Measurements from ENCODE around the gene ADAMTS2. TPM values are rescaled to one million over a fixed set of nuclear protein-coding genes. Genes with fewer than 3 reads are reported as not detected.

ADAMTS2 gene
- total RNA-seq, 1 donor from 2014 or later = 18.8 TPM

DNA sequence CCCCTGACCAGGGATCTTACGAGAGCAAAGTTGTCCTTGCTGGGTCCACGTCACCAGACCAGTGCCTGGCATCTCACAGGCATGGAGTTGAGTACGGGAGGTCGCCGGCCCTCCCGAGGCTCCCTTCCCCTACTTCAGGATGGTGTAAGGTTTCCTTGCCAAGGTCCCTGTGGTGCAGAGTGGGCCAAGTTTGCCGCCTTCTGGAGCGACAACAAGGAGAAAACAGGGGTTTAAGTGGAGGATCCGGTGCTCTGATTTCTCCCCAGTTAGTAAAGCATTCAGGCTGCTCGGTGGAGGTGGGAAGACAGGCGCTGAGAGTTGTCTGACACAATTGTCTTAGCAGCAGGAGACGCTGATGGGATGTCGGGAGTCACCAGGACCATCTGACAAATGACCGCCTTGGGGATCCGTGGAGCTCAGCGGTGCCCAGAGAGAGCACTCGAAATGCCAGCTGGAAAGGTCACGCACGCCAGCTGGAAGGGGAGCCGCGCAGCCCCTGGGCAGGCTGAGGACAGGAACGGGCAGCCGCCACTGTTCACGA is 37.3 kb downstream of the ADAMTS2 start:
- Mint-ChIP-seq H3K4me1 (ENCODE audit: low read depth, unreplicated experiment) (no peaks in the 10 kb centered on the region), H3K4me3 (ENCODE audit: unreplicated experiment) (no peak overlapping the region), H3K9me3 (ENCODE audit: unreplicated experiment) (peaks cover 33% of the 10 kb centered on the region), H3K36me3 (ENCODE audit: low read depth, unreplicated experiment) (peaks cover 9% of the 10 kb centered on the region), H3K27me3 (ENCODE audit: low read depth, unreplicated experiment) (no peaks in the 10 kb centered on the region), H3K27ac (ENCODE audit: unreplicated experiment) (no peak overlapping the region)
- no peaks in the 10 kb centered on the region for H4K20me1 ChIP-seq (ENCODE audit: insufficient read depth, low read length)
- H3K79me2 ChIP-seq (ENCODE audit: insufficient read depth, low read length) = no peaks in the 10 kb centered on the region
- no peaks in the 10 kb centered on the region for H3K4me1 ChIP-seq (ENCODE audit: insufficient read depth, low read length)
- no peak overlapping the region for H3K27ac ChIP-seq (ENCODE audit: low read depth, low read length)
- H3K9me3 ChIP-seq (ENCODE audit: insufficient read depth, low read depth, low read length) = no peaks in the 10 kb centered on the region
- H3K4me2 ChIP-seq (ENCODE audit: low read length) = no peak overlapping the region
- no peak overlapping the region for H3K4me3 ChIP-seq (ENCODE audit: insufficient read depth, low read depth, low read length)
- no peaks in the 10 kb centered on the region for H3K27me3 ChIP-seq (ENCODE audit: insufficient read depth, low read length)
- no peak overlapping the region for H2AFZ ChIP-seq (ENCODE audit: low read depth, low read length)
- FAIRE-seq = no peak
- H3K36me3 ChIP-seq (ENCODE audit: insufficient read depth, low read length) = no peaks in the 10 kb centered on the region
- TF ChIP-seq, protein P1, sequence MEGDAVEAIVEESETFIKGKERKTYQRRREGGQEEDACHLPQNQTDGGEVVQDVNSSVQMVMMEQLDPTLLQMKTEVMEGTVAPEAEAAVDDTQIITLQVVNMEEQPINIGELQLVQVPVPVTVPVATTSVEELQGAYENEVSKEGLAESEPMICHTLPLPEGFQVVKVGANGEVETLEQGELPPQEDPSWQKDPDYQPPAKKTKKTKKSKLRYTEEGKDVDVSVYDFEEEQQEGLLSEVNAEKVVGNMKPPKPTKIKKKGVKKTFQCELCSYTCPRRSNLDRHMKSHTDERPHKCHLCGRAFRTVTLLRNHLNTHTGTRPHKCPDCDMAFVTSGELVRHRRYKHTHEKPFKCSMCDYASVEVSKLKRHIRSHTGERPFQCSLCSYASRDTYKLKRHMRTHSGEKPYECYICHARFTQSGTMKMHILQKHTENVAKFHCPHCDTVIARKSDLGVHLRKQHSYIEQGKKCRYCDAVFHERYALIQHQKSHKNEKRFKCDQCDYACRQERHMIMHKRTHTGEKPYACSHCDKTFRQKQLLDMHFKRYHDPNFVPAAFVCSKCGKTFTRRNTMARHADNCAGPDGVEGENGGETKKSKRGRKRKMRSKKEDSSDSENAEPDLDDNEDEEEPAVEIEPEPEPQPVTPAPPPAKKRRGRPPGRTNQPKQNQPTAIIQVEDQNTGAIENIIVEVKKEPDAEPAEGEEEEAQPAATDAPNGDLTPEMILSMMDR (IDR thresholded peaks at IDR 0.05; ENCODE audit: insufficient read depth, low read depth, low read length) = no peak
- no peak for TF ChIP-seq EZH2 (IDR thresholded peaks at IDR 0.05; ENCODE audit: insufficient read depth, low read length)
- H3K9ac ChIP-seq (ENCODE audit: low read length) = no peak overlapping the region
- DNase-seq (ENCODE audit: low read depth) = no peak

DNA sequence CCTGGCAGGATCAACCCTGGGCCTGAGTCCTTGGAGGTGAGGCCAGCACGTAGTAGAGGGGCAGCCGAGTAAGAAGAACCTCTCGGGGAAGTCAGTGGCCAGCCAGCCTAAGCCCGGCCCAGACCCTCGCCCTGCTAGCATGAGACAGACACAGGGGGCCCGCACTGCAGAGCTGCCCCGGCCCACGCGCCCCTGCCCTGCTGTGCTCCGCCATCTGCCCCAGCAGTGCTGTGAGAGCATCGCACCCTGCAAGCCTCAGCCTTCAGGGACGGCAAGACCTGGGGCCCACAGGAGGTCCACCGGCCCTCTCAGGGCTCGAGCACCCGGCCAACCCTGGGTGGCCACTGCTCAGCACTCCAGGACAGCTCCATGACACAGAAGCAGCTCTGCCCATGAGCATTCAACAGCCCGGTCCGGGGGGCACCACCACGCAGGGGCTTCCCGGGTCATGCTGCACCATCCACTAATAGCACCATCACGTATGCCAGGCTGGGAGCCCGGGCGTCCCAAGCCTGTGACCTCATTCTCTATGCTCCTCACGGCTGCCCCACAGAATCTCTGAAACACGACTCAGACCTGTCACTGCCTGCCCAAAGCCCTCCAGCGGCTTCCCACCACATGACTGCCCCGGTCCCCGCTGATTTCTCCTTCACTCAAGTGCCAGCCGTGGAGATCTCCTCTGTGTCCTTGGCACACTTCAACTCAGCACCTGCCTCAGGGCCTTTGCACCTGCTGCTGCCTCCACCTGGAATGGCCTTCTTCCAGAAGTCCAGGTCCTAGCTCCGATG is 38.1 kb downstream of the ADAMTS2 start:
- no peak overlapping the region for H3K27ac ChIP-seq (ENCODE audit: low read depth, low read length)
- H3K4me3 ChIP-seq (ENCODE audit: insufficient read depth, low read depth, low read length) = no peak overlapping the region
- no peaks in the 10 kb centered on the region for H3K79me2 ChIP-seq (ENCODE audit: insufficient read depth, low read length)
- no peaks in the 10 kb centered on the region for H3K27me3 Mint-ChIP-seq (ENCODE audit: low read depth, unreplicated experiment)
- H3K4me2 ChIP-seq (ENCODE audit: low read length) = no peak overlapping the region
- H3K4me1 Mint-ChIP-seq (ENCODE audit: low read depth, unreplicated experiment) = no peaks in the 10 kb centered on the region
- H3K27ac Mint-ChIP-seq (ENCODE audit: unreplicated experiment) = peak overlapping the region; percentile 26
- no peaks in the 10 kb centered on the region for H3K4me1 ChIP-seq (ENCODE audit: insufficient read depth, low read length)
- H3K36me3 ChIP-seq (ENCODE audit: insufficient read depth, low read length) = no peaks in the 10 kb centered on the region
- H2AFZ ChIP-seq (ENCODE audit: low read depth, low read length) = no peak overlapping the region
- H3K9ac ChIP-seq (ENCODE audit: low read length) = no peak overlapping the region
- no peak for DNase-seq (ENCODE audit: low read depth)
- H3K9me3 Mint-ChIP-seq (ENCODE audit: unreplicated experiment) = peaks cover 28% of the 10 kb centered on the region
- peaks cover 9% of the 10 kb centered on the region for H3K36me3 Mint-ChIP-seq (ENCODE audit: low read depth, unreplicated experiment)
- H3K9me3 ChIP-seq (ENCODE audit: insufficient read depth, low read depth, low read length) = no peaks in the 10 kb centered on the region
- TF ChIP-seq, protein P1 (IDR thresholded peaks at IDR 0.05; ENCODE audit: insufficient read depth, low read depth, low read length) = no peak
- TF ChIP-seq EZH2 (IDR thresholded peaks at IDR 0.05; ENCODE audit: insufficient read depth, low read length) = no peak
- no peaks in the 10 kb centered on the region for H3K27me3 ChIP-seq (ENCODE audit: insufficient read depth, low read length)
- H3K4me3 Mint-ChIP-seq (ENCODE audit: unreplicated experiment) = no peak overlapping the region
- FAIRE-seq = no peak
- no peaks in the 10 kb centered on the region for H4K20me1 ChIP-seq (ENCODE audit: insufficient read depth, low read length)

Measured in astrocyte (in vitro differentiated cells and primary cell).